DND-41 (cell line): ENCODE measurements around the gene GABRG3.

Source experiments
- CTCF ChIP-seq: IDR thresholded peaks from 2 replicates; pipeline ENCODE4 v1.5.1; 2012; ENCODE audit warnings: borderline replicate concordance, low read length, moderate library complexity, mild to moderate bottlenecking; ENCODE audit not compliant: poor library complexity, severe bottlenecking; ENCODE audit errors: extremely low read depth
- EZH2 ChIP-seq: IDR thresholded peaks from 3 replicates; pipeline ENCODE4 v1.6.1; 2012; ENCODE audit warnings: borderline replicate concordance, low read depth, mild to moderate bottlenecking, moderate library complexity, low read length, inconsistent platforms; ENCODE audit not compliant: severe bottlenecking

- TF ChIP-seq CTCF, result peak; percentile 28
- no peak for TF ChIP-seq EZH2
These were observed 12.8 kb downstream of the GABRG3 start for GRCh38 chr15:26983822-26984221.
